Fibroblast of mammary gland (primary cell): ENCODE results near the gene PCED1B.

Source experiments
- DNase-seq: peaks from one replicate; pipeline ENCODE4 v3.0.0-alpha.2; 2010; ENCODE audit warnings: low read depth
- H3K4me3 ChIP-seq: 2 replicates; pipeline ENCODE4 v1.5.1; 2011; ENCODE audit warnings: low read depth, mild to moderate bottlenecking, low read length, moderate library complexity; ENCODE audit not compliant: control insufficient read depth
- TF ChIP-seq, protein P1 (sequence below): conservative IDR thresholded peaks from 2 replicates; pipeline ENCODE4 v1.5.1; 2011; ENCODE audit warnings: low read depth, low read length, inconsistent platforms; ENCODE audit not compliant: control insufficient read depth, insufficient read depth

Gene PCED1B

GRCh38 chr12:47282206-47282605 lies 202.8 kb downstream of the PCED1B start:
- TF ChIP-seq, protein P1, sequence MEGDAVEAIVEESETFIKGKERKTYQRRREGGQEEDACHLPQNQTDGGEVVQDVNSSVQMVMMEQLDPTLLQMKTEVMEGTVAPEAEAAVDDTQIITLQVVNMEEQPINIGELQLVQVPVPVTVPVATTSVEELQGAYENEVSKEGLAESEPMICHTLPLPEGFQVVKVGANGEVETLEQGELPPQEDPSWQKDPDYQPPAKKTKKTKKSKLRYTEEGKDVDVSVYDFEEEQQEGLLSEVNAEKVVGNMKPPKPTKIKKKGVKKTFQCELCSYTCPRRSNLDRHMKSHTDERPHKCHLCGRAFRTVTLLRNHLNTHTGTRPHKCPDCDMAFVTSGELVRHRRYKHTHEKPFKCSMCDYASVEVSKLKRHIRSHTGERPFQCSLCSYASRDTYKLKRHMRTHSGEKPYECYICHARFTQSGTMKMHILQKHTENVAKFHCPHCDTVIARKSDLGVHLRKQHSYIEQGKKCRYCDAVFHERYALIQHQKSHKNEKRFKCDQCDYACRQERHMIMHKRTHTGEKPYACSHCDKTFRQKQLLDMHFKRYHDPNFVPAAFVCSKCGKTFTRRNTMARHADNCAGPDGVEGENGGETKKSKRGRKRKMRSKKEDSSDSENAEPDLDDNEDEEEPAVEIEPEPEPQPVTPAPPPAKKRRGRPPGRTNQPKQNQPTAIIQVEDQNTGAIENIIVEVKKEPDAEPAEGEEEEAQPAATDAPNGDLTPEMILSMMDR, result no peak
- peak; percentile 92 for DNase-seq
- H3K4me3 ChIP-seq, result no peak overlapping the region
